T follicular helper cell (primary cell): ENCODE measurements around the gene TMEM231.
A peak's percentile ranks its signal among the peaks of the same experiment; 100 is the strongest.
"Not testable (repeated sequence)": the region's sequence is repeated elsewhere in the genome, so short reads cannot be mapped to it uniquely, and the experiment has no call there.

Experiments
- DNase-seq: peaks from one replicate; pipeline ENCODE4 v3.0.0-alpha.2; 2020; ENCODE audit warnings: low read depth

Gene TMEM231

DNA sequence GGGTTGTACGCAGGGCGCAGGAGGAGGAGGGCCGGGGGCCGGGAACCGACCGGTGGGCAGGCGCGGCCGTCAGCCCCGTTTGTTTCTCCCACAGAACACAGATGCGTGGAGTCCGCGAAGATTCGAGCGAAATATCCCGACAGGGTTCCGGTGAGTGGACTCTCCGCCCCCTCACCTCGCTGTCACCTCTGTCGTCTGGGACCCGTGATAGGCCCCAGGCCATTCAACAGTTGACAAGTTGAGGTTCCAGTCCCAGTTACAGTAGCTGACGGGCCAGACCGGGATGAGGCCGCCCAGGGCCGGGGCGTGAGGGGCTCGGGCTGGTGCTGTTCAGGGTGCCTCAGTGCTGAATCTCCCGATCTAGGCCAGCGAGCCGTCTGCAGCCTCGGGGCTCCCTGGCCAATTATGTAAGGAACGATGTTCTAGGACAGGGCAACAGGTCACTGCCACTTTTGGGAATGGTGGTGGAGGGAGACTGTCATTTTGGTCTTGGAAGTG lies 10.8 kb upstream of the TMEM231 start:
- DNase-seq: peak; percentile 14

DNA sequence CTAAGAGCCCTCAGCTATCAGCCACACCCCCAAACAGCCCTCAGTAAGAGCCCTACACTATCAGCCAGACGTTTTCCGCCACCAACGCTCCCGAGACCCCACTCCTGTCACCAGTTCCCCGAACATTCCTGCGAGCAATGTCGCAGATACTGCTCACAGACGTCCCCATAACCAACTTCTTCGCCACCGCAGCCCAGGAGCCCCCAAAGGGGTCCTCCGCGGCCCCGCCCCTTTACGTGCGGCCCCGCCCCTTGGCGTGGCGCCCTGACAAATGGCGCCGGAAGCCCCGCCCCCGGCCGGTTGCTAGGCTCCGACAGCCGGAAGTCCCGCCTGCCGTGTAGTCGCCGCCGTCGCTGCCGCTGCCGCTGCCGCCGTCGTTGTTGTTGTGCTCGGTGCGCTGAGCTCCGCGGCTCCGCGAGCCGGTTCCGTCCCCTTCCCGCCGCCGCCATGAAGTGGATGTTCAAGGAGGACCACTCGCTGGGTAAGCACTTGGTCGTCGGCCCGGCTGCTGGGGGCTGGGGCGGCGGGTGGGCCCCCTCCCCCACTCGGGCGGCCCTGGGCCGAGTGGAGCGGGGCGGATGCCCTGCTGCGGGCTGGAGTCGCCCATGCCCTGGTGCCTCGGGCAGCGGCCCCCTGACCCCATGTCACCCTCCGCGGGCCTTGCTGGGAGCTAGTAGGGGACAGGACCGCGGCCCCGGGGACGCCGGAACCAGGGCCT lies 10.1 kb upstream of the TMEM231 start, which contains the start of gene GABARAPL2:
GABARAPL2 (plus strand) TSS at position 340 of the 718 bp plus-strand sequence; CDS start at position 448, 108 bp downstream.
- peak; percentile 87 for DNase-seq

DNA sequence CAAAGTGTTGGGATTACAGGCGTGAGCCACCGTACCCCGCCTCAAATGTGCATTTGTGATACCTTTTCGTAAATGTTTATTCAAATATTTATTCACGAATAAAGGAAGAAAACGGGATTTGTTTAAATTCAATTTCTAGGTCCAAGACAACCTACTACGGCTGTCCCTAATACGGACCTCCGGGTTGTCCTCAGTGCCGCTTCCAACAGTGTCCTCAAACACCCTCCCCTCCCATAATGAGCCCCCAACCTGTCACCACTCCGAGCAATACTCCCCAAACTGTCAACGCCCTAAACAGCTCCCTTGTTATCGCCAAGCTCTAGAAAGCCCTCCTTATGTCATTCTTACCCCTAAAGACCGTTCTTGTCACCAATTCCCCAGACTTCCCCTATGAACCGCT lies 9.6 kb upstream of the TMEM231 start:
- DNase-seq: no peak

DNA sequence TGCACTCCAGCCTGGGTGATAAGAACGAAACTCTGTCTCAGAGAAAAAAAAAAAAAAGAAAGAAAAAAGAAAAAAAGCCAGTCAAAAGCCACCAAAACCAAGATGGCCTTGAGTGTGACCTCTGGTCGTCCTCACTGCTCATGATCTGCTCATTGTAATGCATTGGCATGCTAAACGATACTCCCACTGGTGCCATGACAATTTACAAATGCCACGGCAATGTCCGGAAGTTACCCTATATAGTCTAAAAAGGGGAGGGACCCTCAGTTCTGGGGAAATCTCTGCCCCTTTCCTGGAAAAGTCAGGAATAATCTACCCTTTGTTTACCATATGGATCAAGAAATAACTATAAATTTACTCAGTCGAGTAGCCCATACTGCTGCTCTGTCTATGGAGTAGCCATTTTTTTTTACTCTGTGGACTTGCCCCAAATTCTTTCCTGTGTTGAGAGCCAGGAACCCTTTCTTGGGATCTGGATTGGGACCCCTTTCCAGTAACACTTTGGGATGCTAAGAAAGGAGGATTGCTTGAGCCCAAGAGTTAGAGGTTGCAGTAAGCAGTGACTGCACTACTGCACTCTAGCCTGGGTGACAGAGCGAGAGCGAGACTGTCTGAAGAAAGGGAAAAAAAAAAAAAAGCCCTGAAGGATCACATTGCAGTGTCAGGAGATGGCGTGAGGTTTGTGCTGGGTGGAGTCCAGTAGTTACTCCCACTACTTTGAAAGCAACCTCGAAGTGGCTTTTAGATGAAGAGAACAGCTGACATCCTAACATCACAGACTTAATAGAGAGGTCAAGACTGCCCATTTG lies 3.7 kb upstream of the TMEM231 start:
- DNase-seq: no peak

DNA sequence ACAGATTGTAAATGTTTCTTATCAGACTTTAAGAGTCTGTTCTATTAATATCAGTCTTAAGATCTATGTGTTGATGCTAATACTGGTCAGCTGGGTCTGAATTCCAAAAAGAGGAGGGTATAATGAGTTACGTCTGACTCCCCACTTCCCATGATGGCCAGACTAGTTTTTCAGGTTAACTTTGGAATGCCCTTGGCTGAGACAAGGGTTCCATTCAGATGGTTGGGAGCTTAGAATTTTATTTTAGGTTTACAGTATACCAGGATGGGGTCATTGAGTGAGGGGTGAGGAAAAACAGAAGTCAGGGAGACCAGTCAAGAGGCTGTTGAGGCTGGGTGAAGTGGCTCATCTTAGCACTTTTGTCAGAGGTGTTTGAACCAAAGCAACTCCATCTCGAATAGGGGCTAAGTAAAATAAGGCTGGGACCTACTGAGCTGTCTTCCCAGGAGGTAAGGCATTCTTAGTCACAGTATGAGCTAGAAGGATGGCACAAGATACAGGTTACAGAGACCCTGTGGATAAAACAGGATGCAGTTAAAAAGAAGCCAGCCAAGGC lies 2.9 kb upstream of the TMEM231 start:
- no peak for DNase-seq

- DNase-seq: no peak
These were observed 439 bp upstream of the TMEM231 start for GRCh38 chr16:75556431-75556950.

- no peak for DNase-seq
These were observed 792 bp downstream of the TMEM231 start for GRCh38 chr16:75555213-75555706.

DNA sequence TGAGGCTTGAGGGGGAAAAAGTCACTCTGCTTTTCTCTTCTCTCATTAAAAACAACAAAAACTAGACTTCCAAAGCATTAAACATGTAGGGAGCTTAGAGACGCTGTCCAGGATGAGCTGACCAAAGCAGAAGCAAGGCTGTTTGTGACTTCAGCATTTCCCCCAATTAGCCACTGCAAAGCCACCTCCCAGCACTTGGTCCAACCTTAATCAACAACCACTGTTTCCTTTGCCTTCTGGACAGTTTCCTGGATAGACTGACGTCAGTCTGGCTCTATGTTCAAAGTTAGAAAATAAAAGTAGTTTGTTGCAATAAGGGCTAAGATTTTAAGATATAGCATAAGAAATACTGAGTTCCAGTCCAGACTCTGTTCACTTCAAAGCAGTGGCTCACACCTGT lies 3.1 kb downstream of the TMEM231 start:
- no peak for DNase-seq

- no peak for DNase-seq
These were observed 5.8 kb downstream of the TMEM231 start for GRCh38 chr16:75550211-75550662.

DNA sequence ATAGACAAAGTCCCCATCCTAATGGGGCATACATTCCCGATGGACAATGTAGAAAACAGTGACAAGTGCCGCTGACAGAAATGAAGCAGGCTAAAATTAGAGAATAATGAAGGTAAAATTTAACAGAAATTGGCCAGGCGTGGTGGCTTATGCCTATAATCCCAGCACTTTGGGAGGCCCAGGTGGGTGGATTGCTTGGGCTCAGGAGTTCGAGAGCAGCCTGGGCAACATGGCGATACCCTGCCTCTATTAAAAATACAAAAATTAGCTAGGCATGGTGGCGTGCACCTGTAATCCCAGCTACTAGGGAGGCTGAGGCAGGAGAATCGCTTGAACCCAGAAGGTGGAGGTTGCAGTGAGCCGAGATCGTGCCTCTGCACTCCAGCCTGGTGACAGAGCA lies 7.6 kb downstream of the TMEM231 start:
- DNase-seq: not testable (repeated sequence)

GRCh38 chr16:75546293-75546692 lies 9.8 kb downstream of the TMEM231 start:
- no peak for DNase-seq

GRCh38 chr16:75545879-75546278 lies 10.2 kb downstream of the TMEM231 start:
- DNase-seq: not testable (repeated sequence)

- DNase-seq: not testable (repeated sequence)
These were observed 13.6 kb downstream of the TMEM231 start for GRCh38 chr16:75542462-75542861.

DNA sequence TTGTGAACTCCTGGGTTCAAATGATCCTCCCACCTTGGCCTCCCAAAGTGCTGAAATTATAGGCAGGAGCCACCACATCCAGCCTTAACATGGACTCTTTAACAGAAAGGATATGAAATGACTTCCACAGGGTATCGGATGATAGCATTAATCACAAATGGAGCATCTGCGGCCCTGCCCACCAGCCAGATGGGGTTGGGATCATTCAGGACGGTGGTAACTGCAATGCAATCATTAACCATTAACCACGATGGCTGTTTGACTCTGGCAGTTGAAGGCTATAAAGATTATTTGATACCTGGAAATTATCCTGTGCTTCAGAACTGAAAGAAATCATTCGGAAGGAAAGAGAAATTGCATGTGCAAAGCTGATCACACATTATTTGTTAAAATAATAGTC lies 14.8 kb downstream of the TMEM231 start:
- DNase-seq: no peak

- not testable (repeated sequence) for DNase-seq
These were observed 17.0 kb downstream of the TMEM231 start for GRCh38 chr16:75538882-75539565.

DNA sequence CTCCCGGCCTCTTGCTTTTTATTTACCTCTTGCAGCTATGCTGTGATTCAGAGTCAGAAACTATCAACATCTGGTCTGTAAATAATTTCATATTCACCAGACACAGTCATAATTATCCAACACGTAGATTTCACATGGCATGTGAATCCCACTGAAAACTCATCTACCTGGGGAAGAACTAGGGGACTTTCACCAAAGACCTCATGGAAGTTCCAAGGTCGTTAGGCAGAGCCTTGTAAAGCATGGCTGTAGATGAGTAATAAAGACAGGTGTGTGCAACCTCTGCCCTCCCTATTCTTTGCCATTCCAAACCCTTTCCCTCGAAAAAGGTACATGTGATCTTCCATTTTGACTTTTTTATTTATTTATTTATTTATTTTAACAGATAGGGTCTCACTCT lies 18.3 kb downstream of the TMEM231 start:
- DNase-seq: no peak

DNA sequence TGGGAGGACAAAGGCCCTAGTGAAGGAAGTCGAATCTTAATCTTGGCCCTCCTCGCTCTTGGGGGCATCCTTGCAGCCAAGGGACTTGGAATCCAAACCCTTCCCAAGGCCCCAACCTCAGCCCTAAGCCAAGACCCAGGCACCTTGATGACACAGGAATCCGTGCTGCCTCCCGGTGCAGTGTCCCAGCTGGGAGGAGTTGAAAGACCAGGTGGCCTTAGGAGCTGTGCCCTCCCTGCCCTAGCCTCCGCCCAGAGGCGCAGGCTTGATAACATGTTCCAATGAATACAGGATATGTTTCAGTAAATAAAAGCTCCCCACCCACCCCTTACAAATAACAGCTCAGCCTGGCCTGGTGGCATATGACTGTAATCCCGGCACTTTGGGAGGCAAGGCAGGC lies 20.2 kb downstream of the TMEM231 start, which contains the start of gene CHST5:
CHST5 (minus strand) TSS at position 208 of the 400 bp plus-strand sequence. CDS start 5,724 bp downstream, outside the sequence.
- DNase-seq: no peak

- no peak for DNase-seq
These were observed 20.7 kb downstream of the TMEM231 start for GRCh38 chr16:75535211-75535843.

DNA sequence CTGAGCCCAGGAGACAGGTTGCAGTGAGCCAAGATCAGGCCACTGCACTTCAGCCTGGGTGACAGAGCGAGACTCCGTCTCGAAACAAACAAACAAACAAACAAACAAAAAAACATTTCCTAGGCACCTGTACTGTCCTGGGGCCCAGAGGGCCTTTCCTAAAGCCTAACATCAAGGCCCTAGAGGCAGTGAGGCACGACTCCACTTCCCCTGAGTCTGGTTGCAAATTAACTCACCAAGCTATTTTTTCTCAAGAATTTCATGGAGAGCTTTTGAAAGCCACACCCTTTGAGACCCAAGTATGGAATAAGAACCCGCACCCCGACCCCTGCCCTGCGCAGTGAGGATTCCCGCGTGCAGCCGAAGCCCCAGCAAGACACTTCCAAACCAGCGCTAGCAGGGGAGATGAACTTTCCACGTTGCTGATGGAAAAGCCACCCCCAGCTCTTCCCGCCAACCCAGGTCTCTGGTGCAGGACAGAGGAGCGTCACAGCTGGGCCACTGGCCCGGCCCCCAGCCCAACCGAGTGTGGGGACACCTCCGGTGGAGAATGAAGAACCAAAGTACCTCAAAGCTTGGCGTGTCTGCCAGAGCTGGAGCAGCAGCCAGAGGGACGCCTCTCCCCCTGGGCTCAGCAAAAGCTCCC lies 21.4 kb downstream of the TMEM231 start:
- DNase-seq: no peak

- DNase-seq: no peak
These were observed 23.3 kb downstream of the TMEM231 start for GRCh38 chr16:75532791-75533190.
